SU-DHL-6 (cell line): ENCODE data around the gene SARDH.

Experiments
- H2AFZ ChIP-seq: fragments of 200-600 bp; sonication (generic); 2 replicates; pipeline ENCODE4 v1.6.1; 2014; ENCODE audit warnings: low read depth, mild to moderate bottlenecking, moderate library complexity, mixed read lengths, antibody characterized with exemption, low read length; ENCODE audit not compliant: severe bottlenecking
- H3F3A ChIP-seq: fragments of 200-600 bp; shearing (Covaris generic); 2 replicates; pipeline ENCODE4 v1.6.0; 2016; ENCODE audit warnings: antibody characterized with exemption, mild to moderate bottlenecking; ENCODE audit not compliant: insufficient read depth
- H3K27ac ChIP-seq: fragments of 200-600 bp; sonication (generic); 2 replicates; pipeline ENCODE4 v1.5.1; 2016; ENCODE audit warnings: low read depth, mild to moderate bottlenecking, low read length, moderate library complexity, mixed read lengths
- H3K27me3 ChIP-seq: fragments of 200-600 bp; sonication (generic), shearing (Covaris generic); 2 replicates; pipeline ENCODE4 v1.6.0; 2014; ENCODE audit warnings: mild to moderate bottlenecking, low read length
- H3K36me3 ChIP-seq: fragments of 200-600 bp; sonication (generic); 2 replicates; pipeline ENCODE4 v1.6.1; 2014; ENCODE audit warnings: mild to moderate bottlenecking, low read length, mixed read lengths
- H3K4me2 ChIP-seq: fragments of 300-600, 200-600 bp; shearing (Covaris generic), sonication (generic); 2 replicates; pipeline ENCODE4 v1.6.0; 2014; ENCODE audit warnings: low read length, low read depth, mild to moderate bottlenecking; ENCODE audit not compliant: poor library complexity, severe bottlenecking
- H3K4me3 ChIP-seq: fragments of 200-600 bp; sonication (generic); 2 replicates; pipeline ENCODE4 v1.5.1; 2014; ENCODE audit warnings: antibody characterized with exemption, low read length, mild to moderate bottlenecking, mixed read lengths; ENCODE audit not compliant: insufficient read depth, poor library complexity, severe bottlenecking
- H3K79me2 ChIP-seq: fragments of 200-600 bp; sonication (generic); 2 replicates; pipeline ENCODE4 v1.6.1; 2014; ENCODE audit warnings: mild to moderate bottlenecking, low read length, moderate library complexity; ENCODE audit not compliant: insufficient read depth
- H3K9ac ChIP-seq: fragments of 200-600 bp; sonication (generic); 2 replicates; pipeline ENCODE4 v1.7.0; 2014; ENCODE audit warnings: mild to moderate bottlenecking, low read length
- H3K9me2 ChIP-seq: fragments of 200-600 bp; sonication (generic); replicated peaks from 2 replicates; pipeline ENCODE4 v1.6.1; 2014; ENCODE audit warnings: low read length; ENCODE audit not compliant: insufficient read depth
- H3K9me3 ChIP-seq: fragments of 200-600 bp; sonication (generic); 2 replicates; pipeline ENCODE4 v1.6.1; 2014; ENCODE audit warnings: low read length, mixed read lengths; ENCODE audit not compliant: insufficient read depth
- H4K20me1 ChIP-seq: fragments of 200-600 bp; sonication (generic); 2 replicates; pipeline ENCODE4 v1.6.1; 2014; ENCODE audit warnings: low read depth, mild to moderate bottlenecking, antibody characterized with exemption, low read length, moderate library complexity, mixed read lengths
- EZH2phosphoT487 ChIP-seq: fragments of 200-600 bp; sonication (generic), shearing (Covaris generic); conservative IDR thresholded peaks from 2 replicates; pipeline ENCODE4 v1.6.1; 2018; ENCODE audit warnings: mild to moderate bottlenecking, antibody characterized with exemption, low read length, moderate library complexity, mixed read lengths
- TF ChIP-seq, protein P1 (sequence below): fragments of 200-600 bp; sonication (generic); IDR thresholded peaks from one replicate; pipeline ENCODE4 v1.5.1; 2017; ENCODE audit warnings: antibody characterized with exemption, mild to moderate bottlenecking, low read length, moderate library complexity; ENCODE audit not compliant: insufficient read depth, poor library complexity, severe bottlenecking

SARDH gene

DNA sequence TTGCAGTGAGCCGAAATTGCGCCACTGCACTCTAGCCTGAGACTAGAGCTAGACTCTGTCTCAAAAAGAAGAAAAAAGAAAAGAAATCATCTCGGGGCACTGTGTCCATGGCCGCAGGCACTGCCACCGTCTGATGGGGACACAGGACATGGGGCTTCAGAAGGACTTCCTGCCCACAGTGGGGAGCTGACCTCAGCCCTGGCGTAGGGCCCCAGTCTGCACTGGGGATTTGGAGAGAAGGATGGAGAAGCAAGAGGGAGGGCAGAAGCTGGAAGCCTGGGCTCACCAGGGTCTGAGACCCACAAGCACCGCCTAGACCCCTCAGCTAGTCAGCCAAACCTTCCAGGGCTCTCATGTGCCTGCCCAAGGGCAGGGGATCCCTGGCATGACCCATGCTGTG is 4.1 kb upstream of the SARDH start:
- Histone ChIP-seq H2AFZ (no peak overlapping the region), H3K9me2 (no peaks in the 10 kb centered on the region), H3K36me3 (no peaks in the 10 kb centered on the region), H3K9ac (no peak overlapping the region), H3K27me3 (no peaks in the 10 kb centered on the region), H3K79me2 (no peaks in the 10 kb centered on the region), H3K27ac (no peak overlapping the region), H3K4me3 (no peak overlapping the region), H3K9me3 (no peaks in the 10 kb centered on the region), H4K20me1 (no peaks in the 10 kb centered on the region), H3F3A (no peaks in the 10 kb centered on the region), H3K4me2 (no peak overlapping the region)
- TF ChIP-seq, protein P1, sequence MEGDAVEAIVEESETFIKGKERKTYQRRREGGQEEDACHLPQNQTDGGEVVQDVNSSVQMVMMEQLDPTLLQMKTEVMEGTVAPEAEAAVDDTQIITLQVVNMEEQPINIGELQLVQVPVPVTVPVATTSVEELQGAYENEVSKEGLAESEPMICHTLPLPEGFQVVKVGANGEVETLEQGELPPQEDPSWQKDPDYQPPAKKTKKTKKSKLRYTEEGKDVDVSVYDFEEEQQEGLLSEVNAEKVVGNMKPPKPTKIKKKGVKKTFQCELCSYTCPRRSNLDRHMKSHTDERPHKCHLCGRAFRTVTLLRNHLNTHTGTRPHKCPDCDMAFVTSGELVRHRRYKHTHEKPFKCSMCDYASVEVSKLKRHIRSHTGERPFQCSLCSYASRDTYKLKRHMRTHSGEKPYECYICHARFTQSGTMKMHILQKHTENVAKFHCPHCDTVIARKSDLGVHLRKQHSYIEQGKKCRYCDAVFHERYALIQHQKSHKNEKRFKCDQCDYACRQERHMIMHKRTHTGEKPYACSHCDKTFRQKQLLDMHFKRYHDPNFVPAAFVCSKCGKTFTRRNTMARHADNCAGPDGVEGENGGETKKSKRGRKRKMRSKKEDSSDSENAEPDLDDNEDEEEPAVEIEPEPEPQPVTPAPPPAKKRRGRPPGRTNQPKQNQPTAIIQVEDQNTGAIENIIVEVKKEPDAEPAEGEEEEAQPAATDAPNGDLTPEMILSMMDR = no peak
- TF ChIP-seq EZH2phosphoT487 = no peak

DNA sequence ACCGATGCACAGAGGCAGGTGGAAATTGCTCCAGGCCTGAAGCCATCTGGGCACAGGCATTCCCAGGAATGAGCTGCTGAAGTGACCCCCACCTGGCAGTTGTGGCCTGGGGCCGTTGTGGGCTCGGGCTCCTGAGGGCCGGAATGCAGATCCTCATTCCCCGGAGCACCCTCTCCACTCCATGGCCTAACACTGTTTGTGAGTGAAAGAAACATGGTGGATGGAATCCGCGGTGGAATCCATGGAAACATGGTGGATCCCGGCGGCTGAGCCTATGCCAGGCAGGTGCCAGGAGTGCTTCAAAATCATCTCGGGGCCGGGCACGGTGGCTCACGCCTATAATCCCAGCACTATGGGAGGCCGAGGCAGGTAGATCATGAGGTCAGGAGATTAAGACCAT is 3.6 kb upstream of the SARDH start:
- no peak overlapping the region for H3K9ac ChIP-seq
- H3K27me3 ChIP-seq = no peaks in the 10 kb centered on the region
- H3K9me3 ChIP-seq = no peaks in the 10 kb centered on the region
- no peaks in the 10 kb centered on the region for H3K36me3 ChIP-seq
- H2AFZ ChIP-seq = no peak overlapping the region
- TF ChIP-seq, protein P1 = no peak
- TF ChIP-seq EZH2phosphoT487 = no peak
- H3K4me2 ChIP-seq = no peak overlapping the region
- no peak overlapping the region for H3K4me3 ChIP-seq
- H3K9me2 ChIP-seq = no peaks in the 10 kb centered on the region
- H3K27ac ChIP-seq = no peak overlapping the region
- no peaks in the 10 kb centered on the region for H3F3A ChIP-seq
- no peaks in the 10 kb centered on the region for H4K20me1 ChIP-seq
- no peaks in the 10 kb centered on the region for H3K79me2 ChIP-seq

DNA sequence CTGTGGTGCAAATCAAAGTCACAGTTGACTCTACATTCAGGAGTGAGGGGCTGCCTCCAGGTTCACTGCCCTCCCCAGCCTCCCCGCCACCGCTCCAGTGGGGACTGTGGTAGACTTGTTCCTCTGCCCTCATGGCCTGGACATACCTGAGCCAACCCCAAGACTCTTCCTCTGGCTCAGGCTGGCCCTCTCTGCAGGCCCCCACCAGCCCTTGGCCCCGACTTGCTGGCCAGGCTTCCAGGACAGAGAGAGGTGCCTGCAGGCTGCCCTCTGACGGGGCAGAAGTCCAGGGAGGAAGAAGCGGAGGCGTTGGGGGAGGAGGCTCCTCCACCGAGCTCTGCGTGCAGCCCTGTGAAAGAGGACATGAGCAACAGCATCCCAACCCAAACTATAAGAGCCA is 2.8 kb upstream of the SARDH start:
- Histone ChIP-seq H3K4me2 (no peak overlapping the region), H3K9ac (no peak overlapping the region), H3K9me3 (no peaks in the 10 kb centered on the region), H3K27ac (no peak overlapping the region), H4K20me1 (no peaks in the 10 kb centered on the region), H3K36me3 (no peaks in the 10 kb centered on the region), H3K9me2 (no peaks in the 10 kb centered on the region), H3K4me3 (no peak overlapping the region), H3F3A (no peaks in the 10 kb centered on the region), H2AFZ (no peak overlapping the region), H3K27me3 (no peaks in the 10 kb centered on the region), H3K79me2 (no peaks in the 10 kb centered on the region)
- no peak for TF ChIP-seq EZH2phosphoT487
- TF ChIP-seq, protein P1 = no peak
